Ovary (tissue), 3 donors: ENCODE measurements around the gene AOC2.

Experiments used
- CTCF ChIP-seq, 3 donors: fragments of 450-650 bp in 2 of 3; fragments of 200-600 bp in 1 of 3; IDR thresholded peaks; one replicate each; pipeline versions ENCODE4 v1.5.1 to v1.8.0; 2016 to 2022; ENCODE audit warnings: antibody characterized with exemption in 3 of 3, mild to moderate bottlenecking in 1 of 3
- EP300 ChIP-seq: sonication (generic); formaldehyde crosslinking; IDR thresholded peaks from one replicate; pipeline ENCODE4 v1.6.1; 2017; ENCODE audit warnings: antibody characterized with exemption
- POLR2A ChIP-seq: fragments of 450-650 bp; IDR thresholded peaks from one replicate; pipeline ENCODE4 v1.6.1; 2017; ENCODE audit warnings: antibody characterized with exemption, mild to moderate bottlenecking, moderate library complexity
- donor health status: DM: no; HTN: no; CAD: no.

- TF ChIP-seq CTCF (IDR thresholded peaks at IDR 0.05) (no peak), POLR2A (no peak), EP300 (no peak)
Measured at GRCh38 chr17:42835732-42836131, 8.6 kb upstream of the AOC2 start.
